Left lobe of liver (tissue), 2 donors: ENCODE measurements around the gene EXOC4. TPM values are rescaled to one million over a fixed set of nuclear protein-coding genes. Genes with fewer than 3 reads are reported as not detected.
"Not testable (repeated sequence)": the region's sequence is repeated elsewhere in the genome, so short reads cannot be mapped to it uniquely, and the experiment has no call there.

Experiments used
- ATAC-seq: fragments of 200-7000 bp; cut with Tn5 transposase; one replicate; pipeline ENCODE4 v1.9.1; 2020; ENCODE audit warnings: mild to moderate bottlenecking, moderate library complexity
- DNase-seq: peaks from one replicate; pipeline ENCODE4 v3.0.0-alpha.2; 2020; ENCODE audit warnings: low spot score
- total RNA-seq: library from RNA; stranded (reverse); gene quantifications from one replicate; pipeline ENCODE4 v1.2.1, GENCODE V29; 2021
- donor health status: DM: no; HTN: no; CAD: no; lungs with moderate emphysema.
- donor health status: DM: no; HTN: yes; CAD: no.

The EXOC4 gene
- total RNA-seq, 1 donor from 2014 or later, result 23.1 TPM

GRCh38 chr7:133771788-133772419 is 519.0 kb downstream of the EXOC4 start:
- ATAC-seq (no peak), DNase-seq (no peak)

GRCh38 chr7:133773601-133774000 is 520.7 kb downstream of the EXOC4 start:
- no peak for DNase-seq
- no peak for ATAC-seq

GRCh38 chr7:133775201-133775600 is 522.3 kb downstream of the EXOC4 start:
- ATAC-seq (no peak), DNase-seq (no peak)

- no peak for DNase-seq
- no peak for ATAC-seq
Measured at GRCh38 chr7:133776266-133776665, 523.4 kb downstream of the EXOC4 start.

- no peak for ATAC-seq
- DNase-seq, result no peak
Measured at GRCh38 chr7:133777701-133778100, 524.8 kb downstream of the EXOC4 start.

GRCh38 chr7:133778472-133778871 is 525.6 kb downstream of the EXOC4 start:
- no peak for DNase-seq
- no peak for ATAC-seq

- not testable (repeated sequence) for ATAC-seq, DNase-seq
Measured at GRCh38 chr7:133779538-133779937, 526.7 kb downstream of the EXOC4 start.

- no peak for ATAC-seq
- no peak for DNase-seq
Measured at GRCh38 chr7:133780912-133781311, 528.0 kb downstream of the EXOC4 start.

GRCh38 chr7:133781486-133782090 is 528.7 kb downstream of the EXOC4 start:
- no peak for ATAC-seq
- no peak for DNase-seq

- DNase-seq (no peak), ATAC-seq (no peak)
Measured at GRCh38 chr7:133782470-133782869, 529.6 kb downstream of the EXOC4 start.

- DNase-seq (no peak), ATAC-seq (no peak)
Measured at GRCh38 chr7:133783276-133783675, 530.4 kb downstream of the EXOC4 start.

GRCh38 chr7:133784486-133785001 is 531.7 kb downstream of the EXOC4 start:
- ATAC-seq, result no peak
- DNase-seq, result no peak

- ATAC-seq (no peak), DNase-seq (no peak)
Measured at GRCh38 chr7:133786401-133786937, 533.6 kb downstream of the EXOC4 start.

GRCh38 chr7:133789974-133790373 is 537.1 kb downstream of the EXOC4 start:
- ATAC-seq (no peak), DNase-seq (no peak)

GRCh38 chr7:133790911-133791310 is 538.0 kb downstream of the EXOC4 start:
- DNase-seq (no peak), ATAC-seq (no peak)

- no peak for DNase-seq
- no peak for ATAC-seq
Measured at GRCh38 chr7:133794479-133794878, 541.6 kb downstream of the EXOC4 start.

- ATAC-seq (no peak), DNase-seq (no peak)
Measured at GRCh38 chr7:133795068-133795665, 542.3 kb downstream of the EXOC4 start.

GRCh38 chr7:133796782-133797745 is 544.2 kb downstream of the EXOC4 start:
- DNase-seq, result no peak

GRCh38 chr7:133797818-133798520 is 545.1 kb downstream of the EXOC4 start:
- no peak for ATAC-seq
- DNase-seq, result no peak

More at GRCh38 chr7:133796782-133797745, 544.2 kb downstream of the EXOC4 start:
- ATAC-seq, result no peak

- ATAC-seq (no peak), DNase-seq (no peak)
Measured at GRCh38 chr7:133801341-133801740, 548.5 kb downstream of the EXOC4 start.
